Activated T-helper 17 cell treated with anti-CD3 and anti-CD28 coated beads, Interleukin-2, amount 50 U/mL, for 72 hours (primary cell): Measurements from ENCODE around the gene TMC7. TPM values are rescaled to one million over a fixed set of nuclear protein-coding genes. Genes with fewer than 3 reads are reported as not detected.
"Not testable (repeated sequence)": the region's sequence is repeated elsewhere in the genome, so short reads cannot be mapped to it uniquely, and the experiment has no call there.

Source experiments
- ATAC-seq: fragments of 150-1000 bp; cut with Tn5 transposase; replicated peaks from 2 replicates; pipeline ENCODE4 v1.10.0; 2021; ENCODE audit warnings: mild to moderate bottlenecking, moderate library complexity
- H3K27ac Mint-ChIP-seq: one replicate; pipeline ENCODE4 v1.8.0; 2022; ENCODE audit warnings: mixed read lengths
- H3K27me3 Mint-ChIP-seq: one replicate; pipeline ENCODE4 v1.8.0; 2022; ENCODE audit warnings: mixed read lengths
- H3K36me3 Mint-ChIP-seq: one replicate; pipeline ENCODE4 v1.8.0; 2022; ENCODE audit warnings: low read depth, mild to moderate bottlenecking, mixed read lengths
- H3K4me1 Mint-ChIP-seq: one replicate; pipeline ENCODE4 v1.8.0; 2022; ENCODE audit warnings: mixed read lengths
- H3K4me3 Mint-ChIP-seq: one replicate; pipeline ENCODE4 v1.8.0; 2022; ENCODE audit warnings: mild to moderate bottlenecking, mixed read lengths
- H3K9me3 Mint-ChIP-seq: one replicate; pipeline ENCODE4 v1.8.0; 2022; ENCODE audit warnings: mixed read lengths
- total RNA-seq, 2 donors: library from RNA; stranded (reverse); gene quantifications; one replicate each; pipeline ENCODE4 v1.2.3, GENCODE V29; 2022

TMC7 gene
- total RNA-seq, 2 donors from 2014 or later = not detected

- H3K27me3 Mint-ChIP-seq = peaks cover 5% of the 10 kb centered on the region
- no peak overlapping the region for H3K4me3 Mint-ChIP-seq
- no peak overlapping the region for H3K27ac Mint-ChIP-seq
- no peaks in the 10 kb centered on the region for H3K36me3 Mint-ChIP-seq
- ATAC-seq = no peak
- H3K4me1 Mint-ChIP-seq = no peaks in the 10 kb centered on the region
- no peaks in the 10 kb centered on the region for H3K9me3 Mint-ChIP-seq
Measured at GRCh38 chr16:18958621-18959029, 25.1 kb upstream of the TMC7 start.

DNA sequence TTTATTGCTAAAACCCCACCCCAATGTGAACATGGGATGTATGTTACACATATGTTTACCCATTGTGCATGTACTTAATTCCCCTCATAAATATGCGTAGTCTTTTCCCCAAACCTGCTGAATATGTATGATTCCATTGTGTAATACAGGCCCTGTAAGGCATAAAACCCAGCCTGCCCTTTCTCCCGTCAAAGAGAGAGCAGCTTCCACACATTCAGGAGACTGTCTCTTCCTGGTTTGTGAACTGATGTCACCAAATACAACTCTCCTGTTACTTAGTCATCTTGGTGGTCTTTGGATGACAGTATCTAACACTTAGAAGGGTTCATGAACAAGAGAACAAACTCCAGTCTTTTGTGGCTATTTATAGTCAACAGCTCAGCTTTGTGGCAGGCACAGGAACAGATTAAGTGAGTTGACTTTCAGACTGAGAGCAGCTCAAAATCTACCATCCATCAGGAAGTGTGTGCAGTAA lies 24.7 kb upstream of the TMC7 start:
- Mint-ChIP-seq H3K9me3 (no peaks in the 10 kb centered on the region), H3K4me3 (no peak overlapping the region), H3K27ac (no peak overlapping the region), H3K4me1 (no peaks in the 10 kb centered on the region), H3K36me3 (no peaks in the 10 kb centered on the region), H3K27me3 (peaks cover 5% of the 10 kb centered on the region)
- no peak for ATAC-seq

GRCh38 chr16:18965555-18965954 lies 18.2 kb upstream of the TMC7 start:
- no peak for ATAC-seq
- no peak overlapping the region for H3K27ac Mint-ChIP-seq
- no peak overlapping the region for H3K4me3 Mint-ChIP-seq
- no peaks in the 10 kb centered on the region for H3K9me3 Mint-ChIP-seq
- H3K36me3 Mint-ChIP-seq = no peaks in the 10 kb centered on the region
- peaks cover 9% of the 10 kb centered on the region for H3K4me1 Mint-ChIP-seq
- H3K27me3 Mint-ChIP-seq = no peaks in the 10 kb centered on the region

GRCh38 chr16:18966791-18967190 lies 16.9 kb upstream of the TMC7 start:
- no peaks in the 10 kb centered on the region for H3K36me3 Mint-ChIP-seq
- ATAC-seq = no peak
- H3K4me3 Mint-ChIP-seq = no peak overlapping the region
- no peaks in the 10 kb centered on the region for H3K27me3 Mint-ChIP-seq
- H3K27ac Mint-ChIP-seq = no peak overlapping the region
- no peaks in the 10 kb centered on the region for H3K9me3 Mint-ChIP-seq
- peaks cover 9% of the 10 kb centered on the region for H3K4me1 Mint-ChIP-seq

GRCh38 chr16:18969050-18969854 lies 14.5 kb upstream of the TMC7 start:
- Mint-ChIP-seq H3K27me3 (no peaks in the 10 kb centered on the region), H3K27ac (peak overlapping the region; percentile 13), H3K4me1 (peaks cover 9% of the 10 kb centered on the region), H3K4me3 (peak overlapping the region; percentile 52), H3K36me3 (no peaks in the 10 kb centered on the region), H3K9me3 (no peaks in the 10 kb centered on the region)
- peak; percentile 96 for ATAC-seq

DNA sequence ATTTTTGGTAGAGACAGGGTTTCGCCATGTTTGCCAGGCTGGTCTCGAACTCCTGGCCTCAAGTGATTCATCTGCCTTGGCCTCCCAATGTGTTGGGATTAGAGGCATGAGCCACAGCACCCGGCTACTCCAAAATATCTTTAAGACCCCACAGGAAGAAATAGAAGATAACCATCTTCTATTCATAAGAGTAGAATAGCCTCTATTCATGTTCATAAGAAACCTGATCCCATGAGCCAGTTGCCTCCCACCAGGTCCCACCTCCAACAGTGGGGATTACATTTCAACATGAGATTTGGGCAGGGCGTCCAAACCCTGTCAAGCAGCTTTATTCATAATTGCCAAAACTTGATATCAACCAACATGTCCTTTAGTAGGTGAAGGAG lies 13.9 kb upstream of the TMC7 start:
- Mint-ChIP-seq H3K4me3 (no peak overlapping the region), H3K36me3 (no peaks in the 10 kb centered on the region), H3K4me1 (peaks cover 9% of the 10 kb centered on the region), H3K27me3 (no peaks in the 10 kb centered on the region), H3K27ac (no peak overlapping the region), H3K9me3 (no peaks in the 10 kb centered on the region)
- no peak for ATAC-seq

GRCh38 chr16:18975109-18975508 lies 8.6 kb upstream of the TMC7 start:
- ATAC-seq = no peak
- H3K4me1 Mint-ChIP-seq = no peaks in the 10 kb centered on the region
- no peak overlapping the region for H3K4me3 Mint-ChIP-seq
- no peaks in the 10 kb centered on the region for H3K36me3 Mint-ChIP-seq
- H3K27me3 Mint-ChIP-seq = peaks cover 21% of the 10 kb centered on the region
- no peak overlapping the region for H3K27ac Mint-ChIP-seq
- H3K9me3 Mint-ChIP-seq = no peaks in the 10 kb centered on the region

DNA sequence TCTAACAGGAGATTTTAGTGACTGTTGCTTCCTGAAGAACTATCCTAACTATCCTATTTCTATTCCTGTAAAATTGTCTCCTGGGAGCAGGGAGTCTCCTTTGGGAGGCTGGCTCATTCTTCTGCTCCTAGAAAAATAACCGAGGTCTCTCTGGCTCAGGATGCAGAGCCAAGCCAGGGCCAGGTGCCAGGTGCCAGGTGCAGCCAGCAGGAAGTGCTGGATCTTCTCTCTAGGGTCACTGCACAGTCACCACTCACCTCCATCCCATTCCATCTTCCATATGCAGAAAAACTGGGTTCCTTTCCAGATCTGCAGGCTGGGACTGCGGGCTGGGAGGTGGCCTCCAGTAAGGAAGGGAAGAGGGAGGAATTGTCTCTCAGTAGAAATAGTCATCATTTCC lies 3.8 kb upstream of the TMC7 start:
- Mint-ChIP-seq H3K9me3 (no peaks in the 10 kb centered on the region), H3K27ac (no peak overlapping the region), H3K27me3 (peaks cover 26% of the 10 kb centered on the region), H3K36me3 (no peaks in the 10 kb centered on the region), H3K4me1 (no peaks in the 10 kb centered on the region), H3K4me3 (no peak overlapping the region)
- ATAC-seq = no peak

DNA sequence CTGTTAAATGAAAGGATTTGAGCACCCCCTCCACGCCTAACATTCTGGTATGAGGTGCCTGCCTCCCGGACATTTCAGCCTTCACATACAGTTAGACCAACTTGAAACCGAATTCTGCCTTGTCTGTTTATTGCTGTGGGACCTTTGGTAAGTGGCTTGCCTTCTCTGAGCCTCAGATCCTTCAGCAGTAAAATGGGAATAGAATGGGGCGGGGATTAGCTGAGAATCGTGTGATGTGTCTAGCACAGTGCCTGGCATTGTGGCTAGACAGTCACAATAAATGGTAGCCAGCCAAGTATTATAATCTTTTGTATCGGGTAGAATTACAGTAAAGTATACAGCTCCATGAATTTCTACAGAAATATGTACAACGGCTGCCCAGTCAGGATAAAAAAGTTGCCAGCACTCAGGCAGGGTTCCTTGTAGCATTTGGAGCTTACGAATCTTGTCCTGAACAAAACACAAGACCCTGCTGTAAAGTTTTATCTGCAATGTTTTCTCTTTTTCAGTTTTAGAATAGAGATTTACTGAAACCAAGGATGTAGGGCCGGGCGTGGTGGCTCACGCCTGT lies 786 bp downstream of the TMC7 start:
- H3K36me3 Mint-ChIP-seq = no peaks in the 10 kb centered on the region
- peaks cover 15% of the 10 kb centered on the region for H3K27me3 Mint-ChIP-seq
- no peaks in the 10 kb centered on the region for H3K9me3 Mint-ChIP-seq
- H3K27ac Mint-ChIP-seq = no peak overlapping the region
- no peak for ATAC-seq
- H3K4me1 Mint-ChIP-seq = no peaks in the 10 kb centered on the region
- peak overlapping the region; percentile 23 for H3K4me3 Mint-ChIP-seq

DNA sequence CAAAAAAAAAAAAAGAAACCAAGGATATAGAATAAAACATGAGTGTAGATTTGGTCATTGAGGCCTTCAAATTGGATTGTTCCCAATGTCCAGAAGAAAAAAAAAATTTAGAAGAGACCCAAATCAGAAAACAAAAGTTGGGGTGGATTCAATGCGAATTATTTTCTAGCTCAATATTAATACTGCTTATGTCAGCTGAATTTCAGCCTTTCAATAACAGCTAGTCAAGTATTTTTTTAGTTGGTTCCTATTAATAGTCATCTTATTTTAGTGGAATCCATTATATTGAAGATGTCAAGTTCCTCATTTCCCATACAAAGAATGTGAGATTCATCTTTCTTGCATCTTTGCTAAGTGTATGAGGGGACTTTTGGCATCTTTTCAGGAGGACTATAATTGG lies 1.5 kb downstream of the TMC7 start:
- not testable (repeated sequence) for H3K4me3 Mint-ChIP-seq, H3K4me1 Mint-ChIP-seq, H3K27ac Mint-ChIP-seq, H3K36me3 Mint-ChIP-seq, H3K27me3 Mint-ChIP-seq, H3K9me3 Mint-ChIP-seq, ATAC-seq

GRCh38 chr16:18991731-18992130 lies 8.0 kb downstream of the TMC7 start:
- not testable (repeated sequence) for H3K27ac Mint-ChIP-seq, H3K4me3 Mint-ChIP-seq, ATAC-seq, H3K9me3 Mint-ChIP-seq, H3K36me3 Mint-ChIP-seq, H3K4me1 Mint-ChIP-seq
- peaks cover 11% of the 10 kb centered on the region for H3K27me3 Mint-ChIP-seq

GRCh38 chr16:18993531-18993930 lies 9.8 kb downstream of the TMC7 start:
- H3K36me3 Mint-ChIP-seq, ATAC-seq, H3K4me3 Mint-ChIP-seq, H3K9me3 Mint-ChIP-seq, H3K27ac Mint-ChIP-seq, H3K4me1 Mint-ChIP-seq: not testable (repeated sequence)
- peaks cover 13% of the 10 kb centered on the region for H3K27me3 Mint-ChIP-seq

- not testable (repeated sequence) for ATAC-seq, H3K9me3 Mint-ChIP-seq, H3K36me3 Mint-ChIP-seq, H3K4me3 Mint-ChIP-seq, H3K4me1 Mint-ChIP-seq, H3K27ac Mint-ChIP-seq
- H3K27me3 Mint-ChIP-seq = peaks cover 13% of the 10 kb centered on the region
Measured at GRCh38 chr16:18994181-18994580, 10.4 kb downstream of the TMC7 start.

DNA sequence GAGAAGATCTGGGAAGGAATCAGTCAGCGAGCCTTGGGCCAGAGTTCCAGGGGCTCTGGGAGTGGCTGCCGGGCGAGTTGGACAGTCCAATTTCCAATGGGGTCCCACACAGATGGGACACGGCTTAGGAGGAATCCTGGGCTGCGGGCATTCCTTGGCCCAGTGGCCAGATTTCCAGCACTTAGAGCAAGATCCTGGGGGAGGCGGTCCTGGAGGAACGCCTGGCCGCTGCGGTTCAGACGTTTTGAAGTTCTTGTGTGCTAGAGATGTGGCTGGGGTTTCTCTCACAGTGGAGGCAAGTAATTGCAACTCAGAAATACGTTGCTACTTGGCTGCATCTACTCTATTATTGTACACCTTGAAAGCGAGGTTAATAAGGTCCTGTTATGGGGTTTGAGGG lies 11.7 kb downstream of the TMC7 start:
- H3K9me3 Mint-ChIP-seq, H3K27ac Mint-ChIP-seq, ATAC-seq, H3K4me1 Mint-ChIP-seq, H3K36me3 Mint-ChIP-seq, H3K4me3 Mint-ChIP-seq: not testable (repeated sequence)
- H3K27me3 Mint-ChIP-seq = peaks cover 17% of the 10 kb centered on the region

- H3K9me3 Mint-ChIP-seq, H3K4me3 Mint-ChIP-seq, H3K4me1 Mint-ChIP-seq, H3K27ac Mint-ChIP-seq, ATAC-seq, H3K36me3 Mint-ChIP-seq: not testable (repeated sequence)
- peaks cover 17% of the 10 kb centered on the region for H3K27me3 Mint-ChIP-seq
Measured at GRCh38 chr16:18996536-18996935, 12.8 kb downstream of the TMC7 start.
